Lower leg skin (tissue), 4 donors: Measurements from ENCODE around the gene DSTN. TPM values are rescaled to one million over a fixed set of nuclear protein-coding genes. Genes with fewer than 3 reads are reported as not detected.

Experiments used
- DNase-seq, 2 donors: peaks; one replicate each; pipeline ENCODE4 v3.0.0-alpha.2; 2019; ENCODE audit warnings: low spot score in 2 of 2
- H3K4me3 ChIP-seq: fragments of 200-600 bp; sonication (generic); 2 replicates; pipeline ENCODE4 v1.5.1; 2017; ENCODE audit warnings: mild to moderate bottlenecking, low read depth; ENCODE audit not compliant: poor library complexity, severe bottlenecking
- POLR2A ChIP-seq, 2 donors: fragments of 450-650 bp; IDR thresholded peaks; one replicate each; pipeline ENCODE4 v1.6.1; 2016 to 2017; ENCODE audit warnings: antibody characterized with exemption in 2 of 2, mild to moderate bottlenecking in 1 of 2, moderate library complexity in 1 of 2
- WGBS, 2 donors: methylation state at CpG; one replicate each; pipeline ENCODE4 v1.1.5; 2018; 5-methylcytosine and 5-hydroxymethylcytosine counted together
- intact Hi-C: fragments of 100-400 bp; cut with DNase I; formaldehyde crosslinking; loops from one replicate; pipeline ENCODE4 v1.15.0; 2023; ENCODE audit warnings: low total_unique reads
- total RNA-seq, 4 donors: library from RNA; depleted of rRNA; stranded (reverse); fragments of >200 nt; gene quantifications; one replicate each; pipeline ENCODE4 v1.1.0, GENCODE V29; 2016
- TF ChIP-seq, protein P1 (sequence below), 3 donors: fragments of 450-650 bp; IDR thresholded peaks; one replicate each; pipeline ENCODE4 v1.5.1; 2016; ENCODE audit warnings: antibody characterized with exemption in 3 of 3, mild to moderate bottlenecking in 3 of 3, moderate library complexity in 2 of 3

The DSTN gene
- total RNA-seq, 4 donors from 2014 or later: 237 to 335 (median 290) TPM

DNA sequence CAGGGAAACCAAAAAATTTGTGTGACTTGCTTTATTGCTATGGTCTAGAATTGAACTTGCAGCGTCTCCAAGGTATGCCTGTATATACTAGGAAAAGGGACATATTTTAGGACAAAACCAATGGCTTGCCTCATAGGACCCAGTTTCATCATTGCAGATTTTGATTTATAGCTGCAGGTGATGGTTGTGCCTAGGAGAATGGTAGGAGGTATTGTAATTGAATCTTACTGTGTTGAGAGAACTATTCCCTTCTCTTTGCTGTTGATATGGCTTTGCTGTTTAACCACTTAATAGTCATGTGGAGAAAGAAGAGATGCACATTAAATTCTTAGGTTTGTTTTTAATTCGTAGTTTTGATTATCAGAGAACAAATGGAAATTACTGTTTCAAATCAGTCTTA is 16.4 kb downstream of the DSTN start:
- intact Hi-C loops: no loop called here
- no peak overlapping the region for H3K4me3 ChIP-seq
- TF ChIP-seq, protein P1, sequence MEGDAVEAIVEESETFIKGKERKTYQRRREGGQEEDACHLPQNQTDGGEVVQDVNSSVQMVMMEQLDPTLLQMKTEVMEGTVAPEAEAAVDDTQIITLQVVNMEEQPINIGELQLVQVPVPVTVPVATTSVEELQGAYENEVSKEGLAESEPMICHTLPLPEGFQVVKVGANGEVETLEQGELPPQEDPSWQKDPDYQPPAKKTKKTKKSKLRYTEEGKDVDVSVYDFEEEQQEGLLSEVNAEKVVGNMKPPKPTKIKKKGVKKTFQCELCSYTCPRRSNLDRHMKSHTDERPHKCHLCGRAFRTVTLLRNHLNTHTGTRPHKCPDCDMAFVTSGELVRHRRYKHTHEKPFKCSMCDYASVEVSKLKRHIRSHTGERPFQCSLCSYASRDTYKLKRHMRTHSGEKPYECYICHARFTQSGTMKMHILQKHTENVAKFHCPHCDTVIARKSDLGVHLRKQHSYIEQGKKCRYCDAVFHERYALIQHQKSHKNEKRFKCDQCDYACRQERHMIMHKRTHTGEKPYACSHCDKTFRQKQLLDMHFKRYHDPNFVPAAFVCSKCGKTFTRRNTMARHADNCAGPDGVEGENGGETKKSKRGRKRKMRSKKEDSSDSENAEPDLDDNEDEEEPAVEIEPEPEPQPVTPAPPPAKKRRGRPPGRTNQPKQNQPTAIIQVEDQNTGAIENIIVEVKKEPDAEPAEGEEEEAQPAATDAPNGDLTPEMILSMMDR (IDR thresholded peaks at IDR 0.05): no peak
- TF ChIP-seq POLR2A (IDR thresholded peaks at IDR 0.05): no peak
- DNase-seq: no peak
- 71 to 76% methylated on average over 2 of the region's 2 CpGs for WGBS, 2 donors

DNA sequence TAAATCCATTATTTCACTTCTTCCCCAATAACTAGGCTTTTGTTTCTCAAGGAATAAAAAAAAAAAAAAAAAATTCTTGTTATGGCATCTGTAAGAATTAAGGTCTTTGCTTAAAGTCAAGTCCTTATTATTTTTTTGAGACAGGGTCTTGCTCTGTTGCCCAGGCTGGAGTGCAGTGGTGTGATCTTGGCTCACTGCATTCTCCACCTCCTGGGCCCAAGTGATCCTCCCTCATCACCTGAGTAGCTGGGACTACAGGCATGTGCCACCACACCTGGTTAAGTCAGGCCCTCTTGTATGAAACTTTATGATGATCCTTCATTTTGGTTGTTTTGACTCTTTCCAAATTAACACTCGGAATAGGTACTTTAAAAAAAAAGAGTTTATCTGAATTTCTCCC is 17.3 kb downstream of the DSTN start:
- no peak for DNase-seq
- TF ChIP-seq POLR2A (IDR thresholded peaks at IDR 0.05): no peak
- TF ChIP-seq, protein P1 (IDR thresholded peaks at IDR 0.05): no peak
- WGBS, 2 donors: 82 to 94% methylated on average over 1 of the region's 1 CpG
- no peak overlapping the region for H3K4me3 ChIP-seq
- intact Hi-C loops: no loop called here

DNA sequence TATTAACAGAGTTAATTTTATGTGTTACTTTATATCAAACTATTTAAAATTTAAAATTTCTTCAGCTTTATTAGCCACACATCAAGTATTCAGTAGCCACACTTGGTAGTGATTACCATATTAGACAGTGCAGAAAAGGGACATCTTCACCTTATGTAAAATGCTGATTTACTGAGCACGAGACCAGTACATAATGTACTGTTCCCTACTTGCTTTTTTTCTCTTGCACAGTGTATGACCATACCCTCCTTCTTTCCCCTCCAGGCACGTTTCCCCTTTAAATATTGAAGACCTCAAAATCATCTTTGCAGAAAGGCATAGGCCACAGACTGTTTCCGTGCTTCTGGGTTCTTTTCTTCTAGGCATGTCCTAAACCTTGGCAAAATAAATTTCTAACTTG is 17.9 kb downstream of the DSTN start:
- intact Hi-C loops: no loop called here
- H3K4me3 ChIP-seq: no peak overlapping the region
- no peak for TF ChIP-seq POLR2A (IDR thresholded peaks at IDR 0.05)
- TF ChIP-seq, protein P1 (IDR thresholded peaks at IDR 0.05): no peak
- WGBS, 2 donors: 54 to 74% methylated on average over 3 of the region's 3 CpGs
- DNase-seq: no peak

DNA sequence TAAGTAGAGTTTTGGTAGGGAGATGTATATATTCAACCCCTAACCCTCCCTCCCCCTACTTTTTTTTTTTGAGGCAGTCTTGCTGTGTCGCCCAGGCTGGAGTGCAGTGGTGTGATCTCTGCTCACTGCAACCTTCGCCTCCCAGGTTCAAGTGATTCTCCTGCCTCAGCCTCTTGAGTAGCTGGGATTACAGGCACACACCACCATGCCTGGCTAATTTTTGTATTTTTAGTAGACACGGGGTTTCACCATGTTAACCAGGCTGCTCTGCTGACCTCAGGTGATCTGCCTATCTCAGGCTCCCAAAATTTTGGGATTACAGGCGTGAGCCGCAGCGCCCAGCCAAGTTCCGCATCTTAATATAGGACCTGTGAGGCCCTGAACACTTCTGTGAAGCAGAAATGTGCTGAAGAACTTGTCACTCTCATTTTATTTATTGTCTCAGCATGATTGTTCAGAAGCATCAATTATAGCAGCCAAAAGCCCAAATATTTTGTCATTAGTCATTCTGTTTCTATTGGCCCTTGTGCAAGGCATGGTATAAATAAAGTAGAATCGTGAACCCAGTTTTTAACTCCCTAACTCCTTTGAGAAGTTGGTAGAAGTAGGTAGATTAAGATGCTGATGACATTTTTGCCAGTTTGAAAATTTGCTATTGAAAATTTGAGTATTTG is 19.4 kb downstream of the DSTN start:
- no peak for DNase-seq
- intact Hi-C loops: no loop called here
- H3K4me3 ChIP-seq: no peak overlapping the region
- WGBS, 2 donors: 50 to 51% methylated on average over 8 of the region's 8 CpGs
- TF ChIP-seq, protein P1 (IDR thresholded peaks at IDR 0.05): no peak
- no peak for TF ChIP-seq POLR2A (IDR thresholded peaks at IDR 0.05)

DNA sequence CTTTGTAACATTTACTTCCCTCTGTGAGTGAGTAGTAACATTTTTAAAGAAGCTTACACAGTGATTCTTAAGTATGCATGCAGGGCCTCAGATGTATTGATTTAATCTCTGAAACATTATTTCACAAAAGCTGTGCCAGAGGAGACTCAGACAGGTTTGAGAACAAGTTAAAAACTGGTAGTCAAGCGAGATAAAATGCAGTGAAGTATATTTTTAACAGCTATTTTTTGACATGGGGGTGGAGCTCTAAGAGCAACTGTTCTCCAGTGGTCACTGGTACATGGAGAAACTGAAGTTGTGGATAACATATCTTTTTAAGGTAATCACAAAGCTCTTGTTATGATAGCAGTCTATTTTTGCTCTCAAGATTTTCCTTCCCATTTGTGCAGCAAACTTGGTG is 20.4 kb downstream of the DSTN start:
- WGBS, 2 donors: 37 to 45% methylated on average over 1 of the region's 1 CpG
- TF ChIP-seq, protein P1 (IDR thresholded peaks at IDR 0.05): no peak
- TF ChIP-seq POLR2A (IDR thresholded peaks at IDR 0.05): no peak
- intact Hi-C loops: no loop called here
- no peak for DNase-seq
- H3K4me3 ChIP-seq: no peak overlapping the region

DNA sequence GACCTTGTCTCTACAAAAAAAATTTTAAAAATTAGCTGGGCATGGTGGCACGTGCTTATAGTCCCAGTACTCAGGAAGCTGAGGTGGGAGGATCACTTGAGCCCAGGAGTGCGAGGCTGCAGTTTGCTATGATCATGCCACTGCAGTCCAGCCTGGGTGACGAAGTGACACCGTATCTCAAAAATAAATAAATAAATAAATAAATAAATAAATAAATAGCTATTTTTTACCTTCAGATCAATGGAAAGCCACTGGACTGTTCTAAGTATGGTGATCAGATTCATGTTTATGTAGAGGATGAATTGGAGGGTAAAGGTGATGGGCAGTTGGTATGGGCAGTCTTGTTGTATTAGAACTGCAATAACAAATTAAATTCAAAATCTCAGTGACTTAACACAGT is 24.0 kb downstream of the DSTN start:
- intact Hi-C loops: no loop called here
- TF ChIP-seq, protein P1 (IDR thresholded peaks at IDR 0.05): no peak
- no peak for TF ChIP-seq POLR2A (IDR thresholded peaks at IDR 0.05)
- DNase-seq: no peak
- H3K4me3 ChIP-seq: no peak overlapping the region
- 90 to 92% methylated on average over 4 of the region's 4 CpGs for WGBS, 2 donors
